SK-N-DZ (cell line): ENCODE results near the gene KCTD16.

Experiments
- DNase-seq: peaks from one replicate; pipeline ENCODE4 v3.0.0-alpha.2; 2015; ENCODE audit warnings: low spot score

The KCTD16 gene

GRCh38 chr5:144206141-144206540 lies 35.5 kb downstream of the KCTD16 start:
- DNase-seq: peak; percentile 24

GRCh38 chr5:144207875-144208444 lies 37.3 kb downstream of the KCTD16 start:
- DNase-seq: peak; percentile 62

- DNase-seq: no peak
Measured at GRCh38 chr5:144209361-144209760, 38.7 kb downstream of the KCTD16 start.

- no peak for DNase-seq
Measured at GRCh38 chr5:144210655-144211054, 40.0 kb downstream of the KCTD16 start.

GRCh38 chr5:144219869-144220268 lies 49.2 kb downstream of the KCTD16 start:
- no peak for DNase-seq

- DNase-seq: no peak
Measured at GRCh38 chr5:144227363-144227999, 56.8 kb downstream of the KCTD16 start.

- no peak for DNase-seq
Measured at GRCh38 chr5:144230806-144231205, 60.1 kb downstream of the KCTD16 start.

- no peak for DNase-seq
Measured at GRCh38 chr5:144232285-144232684, 61.6 kb downstream of the KCTD16 start.

- DNase-seq: no peak
Measured at GRCh38 chr5:144236499-144236898, 65.8 kb downstream of the KCTD16 start.

- no peak for DNase-seq
Measured at GRCh38 chr5:144237851-144238250, 67.2 kb downstream of the KCTD16 start.

GRCh38 chr5:144247131-144247530 lies 76.5 kb downstream of the KCTD16 start:
- peak; percentile 7 for DNase-seq

GRCh38 chr5:144248015-144248414 lies 77.3 kb downstream of the KCTD16 start:
- DNase-seq: no peak

- no peak for DNase-seq
Measured at GRCh38 chr5:144249755-144250464, 79.2 kb downstream of the KCTD16 start.

- DNase-seq: no peak
Measured at GRCh38 chr5:144254552-144254951, 83.9 kb downstream of the KCTD16 start.

GRCh38 chr5:144260121-144260520 lies 89.4 kb downstream of the KCTD16 start:
- DNase-seq: peak; percentile 15

GRCh38 chr5:144265643-144266247 lies 95.1 kb downstream of the KCTD16 start:
- DNase-seq: no peak

- DNase-seq: no peak
Measured at GRCh38 chr5:144267961-144268513, 97.4 kb downstream of the KCTD16 start.

- DNase-seq: no peak
Measured at GRCh38 chr5:144273232-144274027, 102.8 kb downstream of the KCTD16 start.

- no peak for DNase-seq
Measured at GRCh38 chr5:144275329-144275728, 104.7 kb downstream of the KCTD16 start.

- DNase-seq: no peak
Measured at GRCh38 chr5:144276034-144276822, 105.6 kb downstream of the KCTD16 start.

- DNase-seq: no peak
Measured at GRCh38 chr5:144281784-144282183, 111.1 kb downstream of the KCTD16 start.
